ENCODE measurements around the gene COBL. TPM values are rescaled to one million over a fixed set of nuclear protein-coding genes. Genes with fewer than 3 reads are reported as not detected.

COBL gene
- polyA plus RNA-seq, 3 donors, result not detected

DNA sequence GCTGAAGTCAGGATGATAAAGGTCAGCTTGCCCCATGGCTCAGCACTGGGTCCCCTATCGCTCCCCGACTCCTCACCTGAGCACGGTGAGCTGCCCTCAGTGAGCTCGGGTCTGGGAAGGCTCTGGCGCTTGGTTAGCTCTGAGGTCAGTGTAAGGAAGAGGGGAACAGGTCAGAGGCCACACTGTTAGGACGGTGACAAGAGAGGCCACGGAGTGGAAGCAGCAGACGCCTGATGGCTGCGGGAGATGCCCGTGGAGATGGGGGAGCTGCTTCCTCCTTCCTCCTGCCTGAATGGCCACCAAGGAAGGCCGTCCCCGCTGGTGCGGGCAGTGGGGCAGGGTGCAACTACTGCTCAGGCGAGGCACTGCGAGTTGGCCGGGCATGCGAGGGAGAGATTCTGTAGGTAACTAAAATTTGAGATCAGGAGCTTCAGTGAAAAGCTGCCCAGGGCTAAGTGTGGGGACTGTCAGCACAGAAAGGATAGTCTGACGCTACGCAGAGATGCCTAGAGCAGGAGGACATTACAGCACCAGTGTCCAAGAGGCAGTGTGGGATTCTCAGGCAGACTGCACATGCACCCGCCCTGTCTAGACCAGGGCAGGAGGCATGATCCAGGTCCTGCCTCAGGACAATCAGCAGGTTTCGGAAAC is 302.6 kb downstream of the COBL start:
- no peak overlapping the region for H3K27ac Mint-ChIP-seq
- no peak for TF ChIP-seq CTCF (IDR thresholded peaks at IDR 0.05)
- Histone ChIP-seq H3K9me3 (replicated peaks in 1 of 2; ENCODE audit: control insufficient read depth in 1 of 2, insufficient read depth in 1 of 2, low read length in 2 of 2) (no peaks in the 10 kb centered on the region), H2AFZ (ENCODE audit: insufficient read depth, low read depth, low read length, poor library complexity, severe bottlenecking) (no peak overlapping the region), H3K27ac (ENCODE audit: low read depth in 1 of 2, low read length in 2 of 2) (no peak overlapping the region), H3K4me2 (replicated peaks; ENCODE audit: extremely low read depth, low read length, poor library complexity, severe bottlenecking) (no peak overlapping the region), H4K20me1 (ENCODE audit: insufficient read depth, low read length) (no peaks in the 10 kb centered on the region), H3K27me3 (ENCODE audit: control insufficient read depth in 2 of 2, insufficient read depth in 2 of 2, low read length in 2 of 2) (no peaks in the 10 kb centered on the region), H3K36me3 (replicated peaks in 1 of 2; ENCODE audit: control insufficient read depth in 1 of 2, insufficient read depth in 2 of 2, low read length in 2 of 2) (no peaks in the 10 kb centered on the region), H3K79me2 (ENCODE audit: insufficient read depth, low read length) (no peaks in the 10 kb centered on the region), H3K9ac (ENCODE audit: insufficient read depth, low read length, poor library complexity, severe bottlenecking) (no peak overlapping the region), H3K4me3 (replicated peaks in 1 of 3; ENCODE audit: low read depth in 2 of 3, low read length in 3 of 3) (no peak overlapping the region), H3K4me1 (ENCODE audit: control insufficient read depth in 1 of 2, insufficient read depth in 2 of 2, low read length in 2 of 2) (no peaks in the 10 kb centered on the region)
- H3K27me3 Mint-ChIP-seq (ENCODE audit: low read depth in 3 of 3), result no peaks in the 10 kb centered on the region
- intact Hi-C loops (cut with micrococcal nuclease), result no loop called here
- no peak overlapping the region for H3K4me3 Mint-ChIP-seq
- no peaks in the 10 kb centered on the region for H3K9me3 Mint-ChIP-seq
- 87% methylated on average over 19 of the region's 21 CpGs for WGBS (ENCODE audit: insufficient coverage)
- no peak for DNase-seq
- H3K36me3 Mint-ChIP-seq, result no peaks in the 10 kb centered on the region
- no peaks in the 10 kb centered on the region for H3K4me1 Mint-ChIP-seq

DNA sequence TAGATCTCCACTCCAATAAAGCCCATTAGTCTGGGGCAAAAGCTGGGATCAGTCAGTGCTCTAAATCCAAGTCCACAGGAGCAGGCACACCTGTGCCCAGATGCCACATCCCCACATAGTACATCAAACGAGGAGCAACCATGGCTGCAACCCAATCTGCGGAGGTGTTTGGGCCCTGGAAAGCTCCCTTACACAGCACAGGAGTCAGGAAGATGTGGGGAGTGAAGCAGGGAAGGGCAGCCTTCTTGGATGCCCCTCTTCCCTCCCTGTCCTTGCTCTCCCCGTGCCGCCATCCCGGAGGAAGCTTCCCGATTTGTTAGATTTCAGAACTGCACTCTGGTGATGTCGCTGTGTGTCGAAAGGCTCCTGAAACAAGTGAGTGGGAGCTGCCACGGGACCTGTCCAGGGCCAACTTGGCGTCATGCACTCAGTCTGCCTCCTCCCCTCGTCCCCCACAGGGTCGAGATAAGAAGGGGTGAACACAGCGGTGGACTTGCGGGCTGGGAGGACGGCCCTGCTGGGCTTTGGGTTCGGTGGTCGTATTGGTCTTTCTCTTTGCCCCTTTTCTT is 303.3 kb downstream of the COBL start:
- Histone ChIP-seq H3K4me3 (replicated peaks in 1 of 3; ENCODE audit: low read depth in 2 of 3, low read length in 3 of 3) (no peak overlapping the region), H3K27ac (ENCODE audit: low read depth in 1 of 2, low read length in 2 of 2) (no peak overlapping the region), H4K20me1 (ENCODE audit: insufficient read depth, low read length) (no peaks in the 10 kb centered on the region), H2AFZ (ENCODE audit: insufficient read depth, low read depth, low read length, poor library complexity, severe bottlenecking) (no peak overlapping the region), H3K9ac (ENCODE audit: insufficient read depth, low read length, poor library complexity, severe bottlenecking) (no peak overlapping the region), H3K9me3 (replicated peaks in 1 of 2; ENCODE audit: control insufficient read depth in 1 of 2, insufficient read depth in 1 of 2, low read length in 2 of 2) (no peaks in the 10 kb centered on the region), H3K4me1 (ENCODE audit: control insufficient read depth in 1 of 2, insufficient read depth in 2 of 2, low read length in 2 of 2) (no peaks in the 10 kb centered on the region), H3K4me2 (replicated peaks; ENCODE audit: extremely low read depth, low read length, poor library complexity, severe bottlenecking) (no peak overlapping the region), H3K79me2 (ENCODE audit: insufficient read depth, low read length) (no peaks in the 10 kb centered on the region), H3K36me3 (replicated peaks in 1 of 2; ENCODE audit: control insufficient read depth in 1 of 2, insufficient read depth in 2 of 2, low read length in 2 of 2) (no peaks in the 10 kb centered on the region), H3K27me3 (ENCODE audit: control insufficient read depth in 2 of 2, insufficient read depth in 2 of 2, low read length in 2 of 2) (no peaks in the 10 kb centered on the region)
- Mint-ChIP-seq H3K4me3 (no peak overlapping the region), H3K4me1 (no peaks in the 10 kb centered on the region), H3K27me3 (ENCODE audit: low read depth in 3 of 3) (no peaks in the 10 kb centered on the region), H3K27ac (no peak overlapping the region), H3K9me3 (peaks cover 0 to under 1% (median 0%) of the 10 kb centered on the region in 7 donors), H3K36me3 (no peaks in the 10 kb centered on the region)
- no peak for TF ChIP-seq CTCF (IDR thresholded peaks at IDR 0.05)
- intact Hi-C loops (cut with micrococcal nuclease), result no loop called here
- no peak for DNase-seq
- 95% methylated on average over 10 of the region's 17 CpGs for WGBS (ENCODE audit: insufficient coverage)

Data from CD14-positive monocyte (primary cell).